ENCODE measurements around the gene RPRM. TPM values are rescaled to one million over a fixed set of nuclear protein-coding genes. Genes with fewer than 3 reads are reported as not detected.

RPRM gene
- not detected in 2 replicates for total RNA-seq

DNA sequence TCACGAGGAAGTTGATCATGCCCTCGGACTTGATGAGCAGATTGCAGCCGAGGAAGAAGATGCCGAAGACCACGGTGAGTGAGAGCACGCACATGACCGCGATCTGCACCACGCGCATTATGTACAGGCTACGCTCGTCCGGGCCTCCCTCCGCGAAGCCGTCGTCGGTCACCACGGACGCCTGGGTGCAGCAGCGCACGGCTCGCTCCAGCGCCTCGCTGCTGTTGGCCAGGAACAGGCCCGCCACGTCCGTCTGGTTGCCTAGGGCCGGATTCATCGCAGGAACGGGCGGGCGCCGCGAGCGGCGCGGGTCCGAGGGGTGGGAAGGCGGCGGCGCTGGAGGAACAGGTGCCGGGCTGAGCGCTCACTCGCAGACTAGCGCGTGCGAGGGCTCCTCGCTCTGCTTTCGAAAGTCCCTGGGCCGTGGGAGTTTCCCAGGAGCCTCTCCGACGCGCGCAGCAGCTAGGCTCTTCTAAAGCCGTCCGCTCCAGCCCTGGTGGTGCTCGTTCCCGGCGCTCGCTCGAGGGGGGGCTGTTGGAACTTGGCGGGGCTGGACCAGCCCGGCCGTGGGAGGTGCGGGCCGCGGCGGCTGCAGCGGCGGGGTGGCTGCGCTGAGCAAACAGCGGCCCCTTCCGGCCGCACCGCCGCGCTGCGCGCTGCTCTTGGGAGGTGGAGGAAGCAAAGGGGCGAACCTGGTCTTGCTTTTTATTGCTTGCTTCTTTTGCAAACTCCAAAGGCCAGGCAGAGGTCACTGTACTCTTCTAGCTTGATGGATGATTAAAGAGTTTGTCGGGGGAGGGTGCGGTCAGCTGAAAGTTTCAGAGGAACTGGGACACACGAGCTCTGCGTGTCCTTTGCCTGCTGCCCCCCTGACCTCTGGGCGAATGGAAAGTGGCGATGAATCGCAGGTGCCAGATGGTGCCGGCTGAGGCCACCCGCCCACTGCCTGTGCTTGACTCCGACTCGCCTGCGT lies at the start of gene RPRM:
Gene RPRM, minus strand, starts transcription at position 474 of the 973 bp plus-strand sequence. Its CDS starts 197 bp downstream, at position 277.

Small RNA genes within 50 kb of the gene (small RNA-seq; reads per million reads assigned to genes)
- gene RF00275: not detected

Data from vein endothelial cell (primary cell).